SK-N-SH treated with all-trans-retinoic acid at 6 μM for 48 hours (cell line): Measurements from ENCODE around the gene UBAP2.
"Not testable (repeated sequence)": the region's sequence is repeated elsewhere in the genome, so short reads cannot be mapped to it uniquely, and the experiment has no call there.

Experiments
- ARNTL ChIP-seq: fragments of 450-650 bp; formaldehyde crosslinking; IDR thresholded peaks from 2 replicates; pipeline ENCODE4 v1.5.0; 2020; ENCODE audit warnings: low read depth, mild to moderate bottlenecking, moderate library complexity, borderline replicate concordance
- BACH2 ChIP-seq: fragments of 250-450 bp; sonication (Bioruptor Pico); IDR thresholded peaks from 2 replicates; pipeline ENCODE4 v1.9.0; 2021; ENCODE audit warnings: mild to moderate bottlenecking, borderline replicate concordance
- ISL1 ChIP-seq: fragments of 250-450 bp; sonication (Bioruptor Pico); IDR thresholded peaks from 2 replicates; pipeline ENCODE4 v2.1.2; 2022; ENCODE audit warnings: mild to moderate bottlenecking, moderate library complexity
- OSR1 ChIP-seq: fragments of 250-450 bp; sonication (Bioruptor Pico); IDR thresholded peaks from 2 replicates; pipeline ENCODE4 v1.8.0; 2022; ENCODE audit warnings: moderate library complexity, mild to moderate bottlenecking, inconsistent platforms
- RARB ChIP-seq: fragments of 250-450 bp; sonication (Bioruptor Pico); IDR thresholded peaks from 2 replicates; pipeline ENCODE4 v1.8.0; 2021; ENCODE audit warnings: mild to moderate bottlenecking, moderate library complexity
- TF ChIP-seq, protein P1 (sequence below): fragments of 250-450 bp; sonication (Bioruptor Pico); IDR thresholded peaks from 2 replicates; pipeline ENCODE4 v1.5.1; 2021; ENCODE audit warnings: mild to moderate bottlenecking, moderate library complexity
- TF ChIP-seq, protein P2 (sequence below): fragments of 250-450 bp; sonication (Bioruptor Pico); IDR thresholded peaks from 2 replicates; pipeline ENCODE4 v1.8.0; 2020; ENCODE audit warnings: mild to moderate bottlenecking, moderate library complexity, borderline replicate concordance
- TF ChIP-seq, protein P3 (sequence below): fragments of 250-450 bp; sonication (Bioruptor Pico); IDR thresholded peaks from 2 replicates; pipeline ENCODE4 v1.5.0; 2020; ENCODE audit warnings: mild to moderate bottlenecking, moderate library complexity

DNA sequence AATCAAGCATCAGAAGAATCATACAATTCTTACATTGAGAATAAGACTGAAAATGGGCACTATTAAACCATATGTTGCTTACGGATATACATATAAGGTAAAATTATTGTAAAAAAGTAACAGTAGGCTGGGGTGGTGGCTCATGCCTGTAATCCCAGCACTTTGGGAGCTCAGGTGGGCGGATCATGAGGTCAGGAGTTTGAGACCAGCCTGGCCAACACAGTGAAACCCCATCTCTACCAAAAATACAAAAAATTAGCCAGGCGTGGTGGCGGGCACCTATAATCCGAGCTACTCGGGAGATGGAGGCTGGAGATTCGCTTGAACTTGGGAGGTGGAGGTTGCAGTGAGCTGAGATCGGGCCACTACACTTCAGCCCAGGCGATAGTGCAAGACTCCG, 6.6 kb downstream of the UBAP2 start:
- TF ChIP-seq, protein P1, sequence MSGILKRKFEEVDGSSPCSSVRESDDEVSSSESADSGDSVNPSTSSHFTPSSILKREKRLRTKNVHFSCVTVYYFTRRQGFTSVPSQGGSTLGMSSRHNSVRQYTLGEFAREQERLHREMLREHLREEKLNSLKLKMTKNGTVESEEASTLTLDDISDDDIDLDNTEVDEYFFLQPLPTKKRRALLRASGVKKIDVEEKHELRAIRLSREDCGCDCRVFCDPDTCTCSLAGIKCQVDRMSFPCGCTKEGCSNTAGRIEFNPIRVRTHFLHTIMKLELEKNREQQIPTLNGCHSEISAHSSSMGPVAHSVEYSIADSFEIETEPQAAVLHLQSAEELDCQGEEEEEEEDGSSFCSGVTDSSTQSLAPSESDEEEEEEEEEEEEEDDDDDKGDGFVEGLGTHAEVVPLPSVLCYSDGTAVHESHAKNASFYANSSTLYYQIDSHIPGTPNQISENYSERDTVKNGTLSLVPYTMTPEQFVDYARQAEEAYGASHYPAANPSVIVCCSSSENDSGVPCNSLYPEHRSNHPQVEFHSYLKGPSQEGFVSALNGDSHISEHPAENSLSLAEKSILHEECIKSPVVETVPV (CRISPR knock-in tag), result not testable (repeated sequence)
- TF ChIP-seq RARB (CRISPR knock-in tag); ARNTL; BACH2; OSR1; ISL1 (CRISPR knock-in tag): not testable (repeated sequence)
- TF ChIP-seq, protein P2, sequence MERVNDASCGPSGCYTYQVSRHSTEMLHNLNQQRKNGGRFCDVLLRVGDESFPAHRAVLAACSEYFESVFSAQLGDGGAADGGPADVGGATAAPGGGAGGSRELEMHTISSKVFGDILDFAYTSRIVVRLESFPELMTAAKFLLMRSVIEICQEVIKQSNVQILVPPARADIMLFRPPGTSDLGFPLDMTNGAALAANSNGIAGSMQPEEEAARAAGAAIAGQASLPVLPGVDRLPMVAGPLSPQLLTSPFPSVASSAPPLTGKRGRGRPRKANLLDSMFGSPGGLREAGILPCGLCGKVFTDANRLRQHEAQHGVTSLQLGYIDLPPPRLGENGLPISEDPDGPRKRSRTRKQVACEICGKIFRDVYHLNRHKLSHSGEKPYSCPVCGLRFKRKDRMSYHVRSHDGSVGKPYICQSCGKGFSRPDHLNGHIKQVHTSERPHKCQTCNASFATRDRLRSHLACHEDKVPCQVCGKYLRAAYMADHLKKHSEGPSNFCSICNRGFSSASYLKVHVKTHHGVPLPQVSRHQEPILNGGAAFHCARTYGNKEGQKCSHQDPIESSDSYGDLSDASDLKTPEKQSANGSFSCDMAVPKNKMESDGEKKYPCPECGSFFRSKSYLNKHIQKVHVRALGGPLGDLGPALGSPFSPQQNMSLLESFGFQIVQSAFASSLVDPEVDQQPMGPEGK (CRISPR knock-in tag), result not testable (repeated sequence)
- TF ChIP-seq, protein P3, sequence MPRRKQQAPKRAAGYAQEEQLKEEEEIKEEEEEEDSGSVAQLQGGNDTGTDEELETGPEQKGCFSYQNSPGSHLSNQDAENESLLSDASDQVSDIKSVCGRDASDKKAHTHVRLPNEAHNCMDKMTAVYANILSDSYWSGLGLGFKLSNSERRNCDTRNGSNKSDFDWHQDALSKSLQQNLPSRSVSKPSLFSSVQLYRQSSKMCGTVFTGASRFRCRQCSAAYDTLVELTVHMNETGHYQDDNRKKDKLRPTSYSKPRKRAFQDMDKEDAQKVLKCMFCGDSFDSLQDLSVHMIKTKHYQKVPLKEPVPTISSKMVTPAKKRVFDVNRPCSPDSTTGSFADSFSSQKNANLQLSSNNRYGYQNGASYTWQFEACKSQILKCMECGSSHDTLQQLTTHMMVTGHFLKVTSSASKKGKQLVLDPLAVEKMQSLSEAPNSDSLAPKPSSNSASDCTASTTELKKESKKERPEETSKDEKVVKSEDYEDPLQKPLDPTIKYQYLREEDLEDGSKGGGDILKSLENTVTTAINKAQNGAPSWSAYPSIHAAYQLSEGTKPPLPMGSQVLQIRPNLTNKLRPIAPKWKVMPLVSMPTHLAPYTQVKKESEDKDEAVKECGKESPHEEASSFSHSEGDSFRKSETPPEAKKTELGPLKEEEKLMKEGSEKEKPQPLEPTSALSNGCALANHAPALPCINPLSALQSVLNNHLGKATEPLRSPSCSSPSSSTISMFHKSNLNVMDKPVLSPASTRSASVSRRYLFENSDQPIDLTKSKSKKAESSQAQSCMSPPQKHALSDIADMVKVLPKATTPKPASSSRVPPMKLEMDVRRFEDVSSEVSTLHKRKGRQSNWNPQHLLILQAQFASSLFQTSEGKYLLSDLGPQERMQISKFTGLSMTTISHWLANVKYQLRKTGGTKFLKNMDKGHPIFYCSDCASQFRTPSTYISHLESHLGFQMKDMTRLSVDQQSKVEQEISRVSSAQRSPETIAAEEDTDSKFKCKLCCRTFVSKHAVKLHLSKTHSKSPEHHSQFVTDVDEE, result not testable (repeated sequence)
